Astrocyte (in vitro differentiated cells and primary cell): Measurements from ENCODE around the gene TOM1L2.
"Not testable (repeated sequence)": the region's sequence is repeated elsewhere in the genome, so short reads cannot be mapped to it uniquely, and the experiment has no call there.

Experiments used
- EZH2 ChIP-seq: IDR thresholded peaks from 2 replicates; pipeline ENCODE4 v1.6.1; 2012; ENCODE audit warnings: mild to moderate bottlenecking, low read length, inconsistent platforms; ENCODE audit not compliant: insufficient read depth
- TF ChIP-seq, protein P1 (sequence below): IDR thresholded peaks from 2 replicates; pipeline ENCODE4 v1.5.1; 2011; ENCODE audit warnings: low read depth, mild to moderate bottlenecking, inconsistent platforms, low read length, moderate library complexity; ENCODE audit not compliant: insufficient read depth

GRCh38 chr17:17995887-17996286 is 23.7 kb upstream of the TOM1L2 start:
- TF ChIP-seq, protein P1, sequence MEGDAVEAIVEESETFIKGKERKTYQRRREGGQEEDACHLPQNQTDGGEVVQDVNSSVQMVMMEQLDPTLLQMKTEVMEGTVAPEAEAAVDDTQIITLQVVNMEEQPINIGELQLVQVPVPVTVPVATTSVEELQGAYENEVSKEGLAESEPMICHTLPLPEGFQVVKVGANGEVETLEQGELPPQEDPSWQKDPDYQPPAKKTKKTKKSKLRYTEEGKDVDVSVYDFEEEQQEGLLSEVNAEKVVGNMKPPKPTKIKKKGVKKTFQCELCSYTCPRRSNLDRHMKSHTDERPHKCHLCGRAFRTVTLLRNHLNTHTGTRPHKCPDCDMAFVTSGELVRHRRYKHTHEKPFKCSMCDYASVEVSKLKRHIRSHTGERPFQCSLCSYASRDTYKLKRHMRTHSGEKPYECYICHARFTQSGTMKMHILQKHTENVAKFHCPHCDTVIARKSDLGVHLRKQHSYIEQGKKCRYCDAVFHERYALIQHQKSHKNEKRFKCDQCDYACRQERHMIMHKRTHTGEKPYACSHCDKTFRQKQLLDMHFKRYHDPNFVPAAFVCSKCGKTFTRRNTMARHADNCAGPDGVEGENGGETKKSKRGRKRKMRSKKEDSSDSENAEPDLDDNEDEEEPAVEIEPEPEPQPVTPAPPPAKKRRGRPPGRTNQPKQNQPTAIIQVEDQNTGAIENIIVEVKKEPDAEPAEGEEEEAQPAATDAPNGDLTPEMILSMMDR, result not testable (repeated sequence)
- not testable (repeated sequence) for TF ChIP-seq EZH2
